HG03159 (cell line): ENCODE results near the gene HOXA2.

ENCODE experiments used
- ATAC-seq: cut with Tn5 transposase; IDR thresholded peaks from one replicate; pipeline ENCODE4 v1.9.1; 2021; ENCODE audit warnings: mild to moderate bottlenecking, moderate library complexity; ENCODE audit not compliant: unreplicated experiment

HOXA2 gene

GRCh38 chr7:27141923-27142579 lies 39.6 kb upstream of the HOXA2 start:
- no peak for ATAC-seq

DNA sequence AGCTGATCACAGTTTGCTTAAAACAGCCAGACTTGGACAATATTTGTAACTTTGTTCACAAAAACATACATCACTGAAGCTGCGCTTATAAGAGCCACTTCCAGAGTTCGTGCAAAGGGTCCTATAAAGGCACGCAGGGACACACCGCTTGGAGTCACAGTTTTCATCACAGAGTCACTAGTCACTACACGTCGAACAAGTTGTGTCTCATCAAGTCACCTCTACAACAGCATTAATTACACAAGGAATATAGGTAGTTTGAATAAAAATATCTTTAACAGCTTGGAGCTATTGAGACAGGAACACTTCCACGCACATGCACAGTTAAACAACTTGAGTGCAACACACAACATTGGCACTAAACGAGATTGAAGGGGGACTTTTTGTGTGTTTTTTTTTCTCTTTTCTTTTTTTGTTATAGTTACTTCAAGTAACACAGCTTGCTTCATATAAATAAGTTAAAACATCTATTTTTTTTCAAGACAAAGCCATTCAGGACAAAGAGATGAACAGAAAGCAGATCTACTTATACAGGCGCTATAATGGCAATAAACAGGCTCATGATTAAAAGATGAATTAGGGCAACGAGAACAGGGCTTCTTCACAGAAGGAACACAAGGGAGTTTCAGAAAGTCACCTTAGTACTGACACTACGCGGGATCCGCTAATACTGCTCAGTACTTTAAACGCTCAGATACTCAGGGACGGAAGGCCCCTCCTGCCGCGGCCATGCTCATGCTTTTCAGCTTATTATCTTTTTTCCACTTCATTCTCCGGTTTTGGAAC lies 38.8 kb upstream of the HOXA2 start:
- ATAC-seq = no peak

DNA sequence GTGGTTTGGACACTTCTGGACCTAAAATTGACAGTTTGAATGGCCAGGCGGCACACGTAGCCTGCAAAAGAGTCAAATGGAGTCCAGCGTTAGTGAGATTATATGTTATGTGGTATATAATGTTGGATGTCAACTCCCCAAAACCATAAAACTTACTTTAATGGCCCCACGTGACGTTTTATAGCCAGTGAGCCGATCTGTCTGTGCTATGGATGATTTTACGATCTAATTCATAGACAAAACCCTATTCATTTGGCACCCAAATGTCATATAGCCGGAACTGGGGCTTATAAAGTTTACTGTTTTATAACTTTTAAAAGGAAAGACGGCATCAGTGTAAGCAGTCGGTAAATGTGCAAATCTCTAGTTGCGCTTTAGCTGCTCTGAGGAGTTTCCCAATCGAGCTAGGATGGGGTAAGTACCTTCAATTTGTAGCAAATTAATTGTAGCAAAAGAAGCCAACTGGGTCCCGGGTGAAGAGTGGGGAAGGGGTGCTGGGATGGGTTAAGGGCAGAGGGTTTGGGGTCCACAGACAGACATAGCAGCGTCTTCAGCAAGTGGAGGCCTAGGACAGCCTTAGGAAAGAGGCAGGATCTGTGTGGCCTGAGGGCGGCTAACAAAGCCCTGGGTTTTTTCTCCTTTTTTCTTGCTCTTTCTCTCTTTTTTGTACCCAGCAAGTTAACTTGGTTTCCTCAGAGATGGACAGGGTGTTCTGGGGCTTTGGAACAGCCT lies 37.8 kb upstream of the HOXA2 start:
- no peak for ATAC-seq

DNA sequence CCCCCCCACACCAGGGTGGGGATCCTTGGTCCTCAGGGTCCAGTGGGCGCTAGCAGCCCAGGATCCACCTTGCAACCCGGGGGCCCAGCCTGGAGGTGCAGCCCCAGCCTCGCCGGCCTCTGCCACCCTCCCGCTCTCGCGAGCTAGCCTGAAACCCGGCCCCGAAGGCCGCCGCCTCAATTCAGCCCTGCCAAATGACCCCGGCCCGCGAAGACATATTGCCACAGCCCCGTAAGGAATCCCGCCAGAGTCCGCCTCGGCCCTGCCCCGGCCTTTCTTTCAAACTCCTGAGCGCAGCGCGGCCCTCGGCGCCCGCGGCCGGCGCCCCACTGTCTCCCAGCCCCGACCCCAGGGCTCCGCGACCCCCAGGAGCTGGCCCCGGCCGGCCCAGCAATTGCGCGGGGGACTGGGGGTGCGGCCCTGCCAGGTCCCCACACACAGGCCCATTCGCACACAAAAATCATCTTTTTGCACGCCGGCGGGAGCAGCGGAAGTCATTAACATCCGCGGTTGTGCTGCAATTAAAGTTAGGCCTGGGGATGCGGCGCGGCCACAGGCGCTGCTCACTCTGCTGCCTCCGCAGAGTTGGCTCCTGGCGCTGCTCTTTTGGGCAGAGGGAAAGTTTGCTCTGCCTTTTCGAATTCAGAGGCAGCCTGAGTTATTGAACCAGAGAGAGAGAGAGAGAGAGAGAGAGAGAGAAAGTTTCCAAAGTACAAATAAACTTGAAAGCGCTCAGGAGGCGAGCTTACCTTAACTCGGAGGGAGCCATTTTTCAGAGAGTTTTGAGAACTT lies 37.0 kb upstream of the HOXA2 start:
- no peak for ATAC-seq

DNA sequence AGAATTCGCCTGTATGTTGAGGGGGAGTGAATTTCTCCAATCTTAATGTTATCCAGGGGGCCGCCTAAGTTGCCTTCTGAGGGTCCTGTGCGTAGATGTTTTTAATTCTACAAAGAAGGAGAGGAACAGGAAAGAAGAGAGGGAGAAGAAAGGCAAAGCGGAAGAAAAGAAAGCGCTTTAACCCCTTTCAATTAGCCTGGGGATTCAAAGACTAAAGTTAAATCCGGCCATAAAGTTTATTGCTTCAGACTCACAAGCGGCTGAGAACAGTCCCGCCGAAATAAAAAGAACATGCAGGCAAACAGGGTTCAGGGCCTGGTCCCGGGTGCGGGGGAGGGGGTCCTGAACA lies 36.5 kb upstream of the HOXA2 start:
- no peak for ATAC-seq

DNA sequence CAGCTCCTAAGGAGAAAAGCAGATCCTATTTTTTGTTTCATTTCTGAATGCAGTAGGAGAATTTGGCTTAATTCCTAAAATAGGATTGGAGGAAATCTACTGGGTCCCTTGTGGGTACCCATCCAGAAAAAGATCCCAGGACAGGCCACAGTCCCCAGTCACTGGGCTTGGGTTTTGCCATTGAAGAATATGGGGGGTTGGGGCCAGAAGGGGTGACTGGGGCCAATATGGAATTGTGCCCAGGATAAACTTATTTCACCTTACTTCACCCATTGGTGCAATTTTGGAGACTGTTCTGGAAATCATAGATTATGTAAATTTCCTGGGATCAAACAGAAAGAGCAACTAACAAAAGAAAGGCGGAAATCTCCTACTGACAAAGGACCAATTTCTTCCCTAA lies 36.0 kb upstream of the HOXA2 start:
- no peak for ATAC-seq

DNA sequence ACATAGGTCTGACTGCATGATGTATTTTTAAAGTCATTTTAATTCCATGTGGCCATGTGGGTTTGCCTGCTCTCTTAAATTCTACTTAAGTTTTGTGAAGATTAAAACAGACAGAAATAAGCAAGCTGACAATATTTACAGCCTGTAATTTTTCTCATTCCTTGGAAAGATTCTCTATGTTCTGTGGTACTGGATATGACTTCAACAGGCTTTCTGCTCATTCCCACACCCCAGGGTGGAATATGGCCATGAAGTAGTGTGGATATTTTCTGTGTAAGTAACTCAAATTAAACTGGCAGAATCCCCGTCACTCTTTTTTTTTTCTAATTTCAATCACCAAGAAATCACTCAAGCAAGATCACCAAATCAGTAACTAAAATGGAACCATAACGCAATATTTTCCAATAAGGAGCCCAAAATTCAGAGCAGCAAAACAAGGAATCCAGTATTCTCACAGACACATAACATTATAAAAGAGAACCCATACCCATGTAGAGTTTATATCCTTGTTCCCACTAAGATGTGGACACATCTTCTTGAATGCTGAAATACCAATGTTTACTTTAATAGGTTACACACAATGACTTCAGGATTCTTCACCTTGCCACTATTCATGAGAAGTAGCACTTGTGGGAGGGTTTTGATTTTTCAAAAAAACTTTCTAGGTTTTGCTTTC lies 35.3 kb upstream of the HOXA2 start:
- no peak for ATAC-seq

DNA sequence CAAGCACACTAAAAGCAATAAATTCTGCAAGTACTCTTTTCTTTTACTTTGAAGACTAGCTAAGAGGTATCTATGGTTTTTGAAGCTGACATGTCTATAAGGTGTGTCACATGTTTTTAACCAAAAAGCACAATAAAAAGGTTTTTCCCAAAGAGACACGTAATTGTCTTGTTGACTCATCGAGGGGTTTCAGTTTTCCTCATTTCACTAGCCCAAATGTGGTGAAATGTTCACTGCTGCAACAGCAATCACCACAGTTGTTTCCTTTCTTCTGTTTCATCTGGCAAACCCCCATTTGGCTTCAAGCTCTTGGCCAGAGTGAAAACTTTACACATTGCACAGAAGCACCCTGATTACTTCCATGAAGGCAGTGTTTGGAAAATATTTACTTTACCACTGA lies 31.9 kb upstream of the HOXA2 start:
- no peak for ATAC-seq

GRCh38 chr7:27133409-27134231 lies 31.1 kb upstream of the HOXA2 start:
- ATAC-seq = no peak

GRCh38 chr7:27132978-27133377 lies 30.5 kb upstream of the HOXA2 start:
- no peak for ATAC-seq

- ATAC-seq = no peak
These were observed 29.7 kb upstream of the HOXA2 start for GRCh38 chr7:27132214-27132613.

DNA sequence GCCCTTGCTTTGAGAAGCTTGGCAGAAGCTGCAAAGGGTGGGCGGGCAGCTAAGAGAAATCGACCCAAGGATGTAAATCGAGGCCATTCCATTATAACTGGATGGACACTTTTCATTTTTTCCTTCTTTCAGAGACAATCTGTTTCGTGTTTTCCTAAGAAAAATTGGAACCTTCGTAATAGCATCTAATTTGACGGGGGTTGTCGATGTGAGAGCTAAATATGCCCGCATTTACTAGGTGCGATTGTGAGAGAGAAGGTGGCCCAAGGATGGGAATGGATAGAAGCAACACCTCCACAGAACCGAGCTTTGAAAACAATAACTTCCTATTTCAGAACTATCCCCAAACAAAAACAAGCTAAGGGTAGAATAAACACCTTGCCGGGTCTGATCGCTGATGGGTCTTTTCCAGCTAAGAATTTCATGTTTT lies 28.9 kb upstream of the HOXA2 start:
- no peak for ATAC-seq

DNA sequence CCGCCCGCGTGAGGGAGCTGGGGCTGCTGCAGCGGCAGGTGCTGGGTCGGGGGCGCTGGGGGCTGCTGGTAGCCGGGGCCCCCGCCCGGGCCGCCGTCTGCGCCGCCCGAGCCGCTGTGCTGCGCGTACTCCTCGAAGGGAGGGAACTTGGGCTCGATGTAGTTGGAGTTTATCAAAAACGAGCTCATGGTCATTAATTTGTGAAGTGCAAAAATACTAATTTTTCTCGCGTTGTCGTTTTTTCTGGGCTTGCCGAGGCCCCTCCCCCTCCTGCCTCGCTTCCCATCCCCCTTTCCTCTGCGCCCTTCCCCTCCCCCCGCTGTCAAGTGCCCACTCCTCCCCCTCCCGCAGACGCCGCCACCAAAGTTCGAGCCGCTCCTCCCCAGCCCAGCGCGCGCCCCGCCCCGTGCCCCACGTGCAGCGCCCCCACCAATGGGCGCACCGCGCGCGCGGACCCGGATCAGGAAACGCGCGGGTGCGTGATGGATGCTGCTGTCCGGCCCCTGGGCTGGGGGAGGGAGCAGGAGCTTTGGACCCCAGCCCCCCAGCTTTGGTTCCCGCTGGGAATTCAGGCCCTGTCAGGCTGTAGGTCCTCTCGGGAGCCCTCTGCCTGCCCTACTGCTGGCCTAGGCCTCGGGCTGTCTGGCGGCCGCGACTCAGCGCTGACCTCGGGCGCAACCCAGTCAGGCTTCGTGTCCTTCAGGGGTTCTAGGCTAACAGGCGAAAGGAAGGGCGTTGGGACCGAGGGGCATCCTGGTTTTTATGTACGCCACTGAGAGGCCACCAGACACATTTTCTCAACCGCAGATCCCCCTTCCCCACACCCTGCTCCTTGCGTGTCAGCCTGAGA lies 28.3 kb upstream of the HOXA2 start, which contains the start of gene HOXA4:
Gene HOXA4 (minus strand): TSS at position 218 of the 850 bp plus-strand sequence. CDS start 24 bp downstream, at position 194.
- ATAC-seq = no peak

GRCh38 chr7:27129729-27130539 lies 27.5 kb upstream of the HOXA2 start:
- ATAC-seq = no peak

DNA sequence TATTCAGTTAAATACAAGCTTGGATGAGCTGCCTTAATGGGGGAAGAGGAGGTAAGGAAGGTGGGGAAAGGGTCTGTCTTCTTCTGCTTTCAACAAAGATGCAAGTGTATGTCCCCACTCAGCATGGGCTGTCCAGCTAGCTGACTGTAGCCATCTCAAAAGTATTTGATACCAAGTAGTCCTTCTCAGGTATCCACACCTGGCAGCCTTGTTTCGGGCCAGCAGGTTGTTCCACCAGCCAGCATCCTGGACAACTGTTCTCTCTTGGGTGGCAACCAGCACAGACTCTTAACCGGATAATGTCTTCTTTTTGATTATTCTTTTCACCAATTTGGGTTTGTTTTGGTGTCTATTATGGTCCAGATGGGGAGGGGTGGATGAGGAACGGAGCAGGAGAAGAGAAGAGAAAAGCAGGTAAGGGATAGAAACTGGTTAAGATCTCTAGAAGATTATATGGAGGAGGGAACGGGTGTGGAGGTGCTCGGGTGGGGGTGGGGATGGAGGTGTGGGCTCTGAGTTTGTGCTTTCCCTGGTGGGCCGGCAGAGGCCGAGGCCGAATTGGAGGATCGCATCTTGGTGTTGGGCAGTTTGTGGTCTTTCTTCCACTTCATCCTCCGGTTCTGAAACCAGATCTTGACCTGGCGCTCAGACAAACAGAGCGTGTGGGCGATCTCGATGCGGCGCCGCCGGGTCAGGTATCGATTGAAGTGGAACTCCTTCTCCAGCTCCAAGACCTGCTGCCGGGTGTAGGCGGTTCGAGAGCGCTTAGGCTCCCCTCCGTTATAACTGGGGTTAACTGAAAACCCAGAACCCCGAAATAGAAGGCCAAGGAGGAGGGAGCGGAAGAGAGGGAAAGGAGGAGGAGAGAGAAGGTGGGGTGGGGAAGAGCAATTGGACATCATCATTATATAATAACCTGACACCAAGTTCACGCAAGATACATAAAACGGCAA lies 26.6 kb upstream of the HOXA2 start:
- no peak for ATAC-seq

DNA sequence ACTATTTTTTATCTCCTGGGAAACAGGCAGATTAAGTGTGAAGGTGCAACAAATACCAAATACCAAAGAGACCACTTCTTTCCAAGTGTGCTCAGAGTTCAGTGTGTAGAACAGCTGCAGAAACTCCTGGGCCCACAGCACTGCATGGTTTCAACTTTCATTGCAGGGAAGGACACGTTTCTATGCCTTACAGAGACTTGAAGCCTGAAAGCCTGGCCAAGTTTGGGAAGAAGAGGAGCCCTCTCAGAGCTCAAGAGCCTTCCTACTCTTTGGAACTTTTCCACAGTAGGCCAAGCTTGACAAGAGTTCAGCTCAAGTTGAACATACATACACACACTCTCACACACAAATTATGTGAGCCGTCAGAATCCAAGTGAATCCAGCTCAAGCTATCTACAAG lies 25.6 kb upstream of the HOXA2 start:
- no peak for ATAC-seq
